Motor neuron (in vitro differentiated cells): Measurements from ENCODE around the gene ULK4. TPM values are rescaled to one million over a fixed set of nuclear protein-coding genes. Genes with fewer than 3 reads are reported as not detected.

ENCODE experiments used
- ATAC-seq, 8 experiments: fragments of 200-7000 bp; cut with Tn5 transposase; replicated peaks in 6 of 8; 2 replicates each; pipeline ENCODE4 v1.8.0; 2021; ENCODE audit warnings: mild to moderate bottlenecking in 8 of 8, moderate library complexity in 8 of 8
- H3K27ac ChIP-seq, 2 donors: fragments of 250-450 bp; sonication (Bioruptor Pico); 2 replicates each; pipeline ENCODE4 v1.9.0; 2021; ENCODE audit warnings: antibody characterized with exemption in 2 of 2, mild to moderate bottlenecking in 2 of 2, moderate library complexity in 1 of 2
- H3K4me1 ChIP-seq, 2 donors: fragments of 250-450 bp; sonication (Bioruptor Pico); replicated peaks in 1 of 2; 2 replicates each; pipeline ENCODE4 v1.6.1; 2021; ENCODE audit warnings: antibody characterized with exemption in 2 of 2, mild to moderate bottlenecking in 2 of 2, moderate library complexity in 1 of 2
- H3K4me3 ChIP-seq, 5 donors: fragments of 250-450 bp; sonication (Bioruptor Pico); 2 replicates each; pipeline ENCODE4 v1.9.0; 2021; ENCODE audit warnings: antibody characterized with exemption in 5 of 5, mild to moderate bottlenecking in 5 of 5, moderate library complexity in 4 of 5
- WGBS, 10 experiments: fragments of 450-650 bp; shearing (Covaris generic); methylation state at CpG; one replicate each; pipeline ENCODE4 v1.0.0; 2022; 5-methylcytosine and 5-hydroxymethylcytosine counted together
- in situ Hi-C, 9 experiments: fragments of 400-800 bp; cut with MboI; loops; one replicate each; pipeline ENCODE4 v1.15.0; 2021; ENCODE audit warnings: low sequenced_read_pairs in 9 of 9, low pct_unique_long_range_greater_than_20kb in 2 of 9; ENCODE audit not compliant: unreplicated experiment in 9 of 9
- total RNA-seq, 8 experiments: library from RNA; unstranded; fragments of 300-600 nt; gene quantifications; 2 replicates each; pipeline versions ENCODE4 v1.2.3 to v1.2.4, GENCODE V29; 2022

ULK4 gene
- total RNA-seq: 10 to 100 TPM in 4 of 8 experiments, 1 to 10 TPM in 4; 4.3 to 21.7 (median 9.5) TPM

- Histone ChIP-seq H3K4me3 (peak within 1 kb of the TSS; percentile 64 to 86 (median 65)), H3K4me1 (peaks cover 0 to 3% of the 10 kb centered on the region in 2 donors), H3K27ac (peak within 1 kb of the TSS; percentile 13 to 75)
- 0 to 20% (median 1%) methylated on average over 1 to 27 of the region's 58 CpGs; no CpG with 5 or more reads in 3 of the 10 experiments for WGBS, 10 experiments
- in situ Hi-C loops: no loop called here
- peak; percentile 89 to 94 (median 92) for ATAC-seq
Measured at GRCh38 chr3:41961751-41962679, at the start of gene ULK4. Gene ULK4 (minus strand): TSS chr3:41962103. CDS start chr3:41954759, 7,344 bp downstream.

- Histone ChIP-seq H3K4me3 (no peak overlapping the region), H3K27ac (peak overlapping the region in 1 of 2 donors; percentile 16), H3K4me1 (peaks cover 16 to 20% of the 10 kb centered on the region in 2 donors)
- WGBS, 10 experiments: 0 to 93% (median 17%) methylated on average over 1 to 2 of the region's 2 CpGs; no CpG with 5 or more reads in 1 of the 10 experiments
- peak in 6 of 8 experiments; percentile 3 to 52 (median 32) for ATAC-seq
- in situ Hi-C loops: no loop called here
Measured at GRCh38 chr3:42010530-42010929, 48.6 kb upstream of the ULK4 start.

- Histone ChIP-seq H3K27ac (no peak overlapping the region), H3K4me3 (no peak overlapping the region), H3K4me1 (peaks cover 13 to 20% of the 10 kb centered on the region in 2 donors)
- in situ Hi-C loops: no loop called here
- WGBS, 10 experiments: 63 to 100% (median 90%) methylated on average over 1 to 4 of the region's 4 CpGs; no CpG with 5 or more reads in 1 of the 10 experiments
- no peak for ATAC-seq
Measured at GRCh38 chr3:42009456-42009855, 47.6 kb upstream of the ULK4 start.

- Histone ChIP-seq H3K4me1 (peaks cover 9 to 15% of the 10 kb centered on the region in 2 donors), H3K27ac (no peak overlapping the region), H3K4me3 (no peak overlapping the region)
- in situ Hi-C loops: no loop called here
- 50 to 100% (median 93%) methylated on average over 1 to 3 of the region's 3 CpGs; no CpG with 5 or more reads in 2 of the 10 experiments for WGBS, 10 experiments
- ATAC-seq: no peak
Measured at GRCh38 chr3:42007785-42008184, 45.9 kb upstream of the ULK4 start.

GRCh38 chr3:42005401-42005800 is 43.5 kb upstream of the ULK4 start:
- WGBS, 10 experiments: 32 to 89% (median 73%) methylated on average over 1 to 4 of the region's 4 CpGs
- in situ Hi-C loops: no loop called here
- peaks cover 0 to 5% of the 10 kb centered on the region in 2 donors for H3K4me1 ChIP-seq
- H3K4me3 ChIP-seq: no peak overlapping the region
- no peak overlapping the region for H3K27ac ChIP-seq
- ATAC-seq: no peak

- in situ Hi-C loops: no loop called here
- Histone ChIP-seq H3K4me1 (no peaks in the 10 kb centered on the region), H3K4me3 (no peak overlapping the region), H3K27ac (no peak overlapping the region)
- WGBS, 10 experiments: 50 to 100% (median 81%) methylated on average over 1 to 4 of the region's 4 CpGs; no CpG with 5 or more reads in 2 of the 10 experiments
- no peak for ATAC-seq
Measured at GRCh38 chr3:42002790-42003189, 40.9 kb upstream of the ULK4 start.

- ATAC-seq: no peak
- 60 to 100% (median 100%) methylated on average over 1 of the region's 1 CpG; no CpG with 5 or more reads in 1 of the 10 experiments for WGBS, 10 experiments
- Histone ChIP-seq H3K27ac (no peak overlapping the region), H3K4me3 (no peak overlapping the region), H3K4me1 (no peaks in the 10 kb centered on the region)
- in situ Hi-C loops: no loop called here
Measured at GRCh38 chr3:42001777-42002176, 39.9 kb upstream of the ULK4 start.

- Histone ChIP-seq H3K27ac (no peak overlapping the region), H3K4me1 (no peaks in the 10 kb centered on the region), H3K4me3 (no peak overlapping the region)
- no peak for ATAC-seq
- 50 to 100% (median 86%) methylated on average over 1 of the region's 1 CpG; no CpG with 5 or more reads in 2 of the 10 experiments for WGBS, 10 experiments
- in situ Hi-C loops: no loop called here
Measured at GRCh38 chr3:41999909-42000308, 38.0 kb upstream of the ULK4 start.

GRCh38 chr3:41997702-41998550 is 36.0 kb upstream of the ULK4 start:
- Histone ChIP-seq H3K27ac (no peak overlapping the region), H3K4me3 (no peak overlapping the region), H3K4me1 (no peaks in the 10 kb centered on the region)
- ATAC-seq: peak in 3 of 8 experiments; percentile 46 to 63 (median 55)
- in situ Hi-C loops: no loop called here
- 44 to 100% (median 70%) methylated on average over 1 to 6 of the region's 6 CpGs; no CpG with 5 or more reads in 2 of the 10 experiments for WGBS, 10 experiments

GRCh38 chr3:41991437-41991836 is 29.5 kb upstream of the ULK4 start:
- H3K27ac ChIP-seq: no peak overlapping the region
- no peak for ATAC-seq
- in situ Hi-C loops: no loop called here
- H3K4me1 ChIP-seq: no peaks in the 10 kb centered on the region
- 42 to 94% (median 79%) methylated on average over 2 to 3 of the region's 3 CpGs for WGBS, 10 experiments
- H3K4me3 ChIP-seq: no peak overlapping the region

- WGBS, 10 experiments: 60 to 100% (median 100%) methylated on average over 1 to 3 of the region's 3 CpGs; no CpG with 5 or more reads in 1 of the 10 experiments
- no peak for ATAC-seq
- in situ Hi-C loops: no loop called here
Measured at GRCh38 chr3:41989518-41989917, 27.6 kb upstream of the ULK4 start.

GRCh38 chr3:41987627-41988026 is 25.7 kb upstream of the ULK4 start:
- no peak for ATAC-seq
- in situ Hi-C loops: no loop called here
- Histone ChIP-seq H3K4me3 (no peak overlapping the region), H3K27ac (no peak overlapping the region), H3K4me1 (no peaks in the 10 kb centered on the region)
- 13 to 100% (median 86%) methylated on average over 1 to 5 of the region's 5 CpGs for WGBS, 10 experiments

More at GRCh38 chr3:41989518-41989917, 27.6 kb upstream of the ULK4 start:
- H3K4me1 ChIP-seq: no peaks in the 10 kb centered on the region
- H3K27ac ChIP-seq: no peak overlapping the region
- H3K4me3 ChIP-seq: no peak overlapping the region

- H3K27ac ChIP-seq: no peak overlapping the region
- in situ Hi-C loops: no loop called here
- H3K4me1 ChIP-seq: no peaks in the 10 kb centered on the region
- no peak for ATAC-seq
- WGBS, 10 experiments: 100% methylated on average over 1 to 2 of the region's 2 CpGs; no CpG with 5 or more reads in 5 of the 10 experiments
- no peak overlapping the region for H3K4me3 ChIP-seq
Measured at GRCh38 chr3:41986561-41986960, 24.7 kb upstream of the ULK4 start.
